GM10266 (cell line): ENCODE measurements around the gene C2orf68.
"Not testable (repeated sequence)": the region's sequence is repeated elsewhere in the genome, so short reads cannot be mapped to it uniquely, and the experiment has no call there.

ENCODE experiments used
- DNase-seq: peaks from one replicate; pipeline ENCODE4 v3.0.0; 2012; ENCODE audit errors: extremely low spot score
- CTCF ChIP-seq: IDR thresholded peaks from 2 replicates; pipeline ENCODE4 v1.5.1; 2012; ENCODE audit warnings: mild to moderate bottlenecking, low read depth; ENCODE audit not compliant: control insufficient read depth, insufficient read depth; ENCODE audit errors: missing control alignments

Gene C2orf68

DNA sequence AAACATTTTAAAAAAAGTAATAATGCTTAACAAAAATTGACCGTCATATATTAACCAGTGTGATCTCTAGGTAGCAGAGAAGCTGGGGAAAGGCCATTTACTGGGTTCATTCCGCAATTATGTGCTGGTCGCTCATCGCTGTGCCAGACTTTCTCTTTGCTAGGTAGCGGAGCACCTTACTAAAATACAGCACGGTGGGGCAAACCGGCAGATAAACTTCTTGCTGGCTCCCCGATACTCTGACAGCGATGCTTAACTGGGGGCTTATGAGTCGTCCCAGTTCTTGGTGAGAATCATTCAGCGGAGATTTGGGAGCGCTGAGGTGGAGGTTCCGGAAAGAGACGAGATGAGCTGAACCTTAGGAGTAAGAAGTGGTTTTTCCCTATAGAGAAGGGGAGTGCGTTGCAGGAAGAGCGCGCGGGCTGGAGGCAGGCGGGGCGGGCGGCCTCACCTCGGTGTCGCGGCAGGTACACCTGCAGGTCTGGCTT, 605 bp downstream of the C2orf68 start:
- no peak for DNase-seq
- TF ChIP-seq CTCF, result no peak

GRCh38 chr2:85607268-85608215, 4.3 kb downstream of the C2orf68 start:
- no peak for TF ChIP-seq CTCF
- no peak for DNase-seq

DNA sequence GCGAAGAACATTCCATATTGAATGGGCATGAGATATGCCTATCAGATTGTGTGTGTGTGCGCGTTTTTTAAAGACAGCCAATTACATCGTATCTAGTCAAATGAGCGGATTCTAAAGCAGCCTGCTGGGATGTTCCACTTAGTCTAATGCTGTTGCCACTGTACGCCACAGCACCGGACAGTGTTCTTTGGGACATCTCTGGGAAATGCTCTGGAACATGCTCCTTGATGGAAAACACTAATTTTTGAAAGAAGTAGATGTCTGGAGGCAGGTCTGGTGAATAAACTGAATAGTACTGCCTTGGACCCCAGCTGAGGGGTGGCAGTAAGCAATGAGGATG, 5.8 kb downstream of the C2orf68 start:
- no peak for TF ChIP-seq CTCF
- no peak for DNase-seq

DNA sequence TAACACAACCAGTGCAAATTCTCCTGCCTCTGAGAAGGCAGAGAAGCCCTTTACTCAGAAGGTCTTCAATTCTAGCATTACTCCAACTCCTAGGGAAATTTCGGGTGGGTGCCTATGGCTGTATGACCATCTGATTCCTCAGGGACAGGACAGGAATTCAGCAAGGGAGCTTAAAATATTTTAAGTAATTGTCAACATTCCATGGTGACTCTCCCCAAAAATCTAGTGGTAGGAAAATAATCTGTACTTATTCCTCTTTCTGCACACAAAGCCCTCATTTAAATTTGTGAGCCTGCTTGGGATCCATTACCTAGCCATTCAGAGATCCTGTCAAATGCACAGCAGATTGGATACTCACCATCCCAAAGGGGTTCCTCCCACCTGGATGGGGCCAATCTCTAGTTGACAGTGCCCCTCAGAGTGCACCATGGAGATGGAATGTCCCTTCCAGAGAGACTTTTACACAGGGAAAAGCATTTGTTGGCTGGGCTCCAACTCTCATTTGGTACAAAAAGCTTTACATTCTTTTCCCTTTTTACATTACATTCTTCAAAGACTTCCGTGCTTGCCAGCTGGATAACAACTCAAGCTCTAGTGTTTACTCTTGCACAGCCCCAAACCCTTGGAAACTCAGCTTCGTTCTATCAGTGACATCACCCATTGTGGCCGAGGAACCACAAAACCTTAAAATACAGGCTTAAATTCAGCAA, 6.3 kb downstream of the C2orf68 start:
- no peak for TF ChIP-seq CTCF
- DNase-seq, result no peak

GRCh38 chr2:85604568-85605339, 7.1 kb downstream of the C2orf68 start:
- no peak for TF ChIP-seq CTCF
- no peak for DNase-seq

- DNase-seq, result not testable (repeated sequence)
Observed at GRCh38 chr2:85604133-85604444, 7.8 kb downstream of the C2orf68 start.

DNA sequence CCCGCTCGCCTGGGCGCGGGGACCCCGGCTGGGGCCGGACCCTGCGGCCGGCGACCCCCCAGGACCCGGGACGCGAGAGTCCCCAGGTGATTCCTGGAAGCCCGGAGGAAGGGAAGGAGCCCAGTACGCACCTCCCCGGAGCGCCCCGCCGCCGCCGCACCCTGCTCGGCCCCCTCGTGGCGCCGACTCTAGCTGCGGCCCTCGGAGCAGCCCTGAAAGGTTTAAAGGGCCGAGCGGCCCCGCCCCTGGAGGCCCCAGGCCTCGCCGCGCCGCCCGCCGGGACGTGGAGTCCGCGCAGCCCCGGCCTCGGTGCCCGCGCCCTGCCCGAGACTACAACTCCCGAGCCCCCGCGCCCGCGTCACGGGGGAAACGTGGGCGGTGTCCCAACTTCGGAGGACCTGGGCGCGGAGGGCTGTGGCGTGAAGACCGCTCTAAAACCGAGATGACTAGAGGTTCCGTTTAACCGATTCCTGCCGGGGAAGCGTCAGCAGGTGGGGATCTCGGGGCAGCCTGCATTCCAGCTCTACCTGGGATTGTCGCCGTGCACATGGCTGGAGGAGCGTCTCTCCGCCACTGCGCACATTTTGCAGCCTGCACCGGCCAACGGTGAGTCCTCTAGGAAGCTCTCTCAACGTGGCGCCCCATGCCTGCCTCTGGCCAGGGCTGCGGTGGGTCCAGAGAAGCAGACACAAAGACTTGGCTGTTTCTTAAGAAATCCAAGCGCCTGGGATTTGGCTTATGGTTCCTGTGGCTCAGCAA, 9.2 kb downstream of the C2orf68 start, which contains the start of gene TMEM150A:
Gene TMEM150A (minus strand): TSS at position 223 of the 759 bp plus-strand sequence. CDS start 750 bp downstream, outside the sequence.
- TF ChIP-seq CTCF, result peak; percentile 1
- DNase-seq, result peak; percentile 96
